ENCODE measurements around the gene CHRNA3. TPM values are rescaled to one million over a fixed set of nuclear protein-coding genes. Genes with fewer than 3 reads are reported as not detected.

CHRNA3 gene
- total RNA-seq, 1 experiment from 2014 or later = not detected

DNA sequence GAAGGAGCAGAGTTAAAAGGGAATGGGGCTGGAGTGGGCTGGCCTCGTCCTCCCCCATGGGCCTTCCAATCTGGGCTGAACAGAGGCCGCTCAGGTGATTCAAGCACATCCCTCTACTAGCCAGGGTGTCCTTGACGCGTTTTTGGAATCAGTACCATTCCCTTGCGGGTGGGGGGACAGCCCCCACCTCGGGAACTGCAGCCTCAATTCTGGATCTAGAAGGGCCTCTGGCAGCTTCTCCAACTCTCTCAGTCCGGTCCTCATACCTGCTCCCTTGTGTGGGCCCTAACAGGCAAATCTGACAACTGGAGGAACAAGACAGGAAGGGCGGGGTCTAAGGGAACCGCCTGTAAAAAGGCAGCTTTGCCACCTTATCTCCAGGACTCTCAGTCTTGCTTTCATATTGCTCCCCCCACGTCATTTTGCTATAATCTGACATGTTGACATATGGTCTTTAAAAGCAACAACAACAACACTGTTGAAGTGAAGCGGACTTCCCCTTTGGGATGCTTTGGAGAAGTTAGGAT is 21.0 kb upstream of the CHRNA3 start:
- Histone ChIP-seq H3K36me3 (ENCODE audit: control insufficient read depth in 1 of 2, insufficient read depth in 2 of 2, low read length in 2 of 2) (no peaks in the 10 kb centered on the region), H4K20me1 (ENCODE audit: insufficient read depth) (no peaks in the 10 kb centered on the region), H3K9me2 (ENCODE audit: insufficient read depth) (no peaks in the 10 kb centered on the region), H3K4me2 (ENCODE audit: low read length) (peak overlapping the region; percentile 64), H3K9me3 (ENCODE audit: control insufficient read depth in 1 of 2, insufficient read depth in 1 of 2, low read depth in 1 of 2, low read length in 2 of 2) (no peaks in the 10 kb centered on the region), H3K4me1 (ENCODE audit: control insufficient read depth in 1 of 2, insufficient read depth in 2 of 2, low read length in 2 of 2) (peaks cover 2 to 15% of the 10 kb centered on the region in 2 experiments; a peak in 2 of 4 replicates), H3K9ac (ENCODE audit: low read length) (no peak overlapping the region), H3K79me2 (ENCODE audit: insufficient read depth, low read length) (no peaks in the 10 kb centered on the region), H2AFZ (ENCODE audit: low read depth, low read length, poor library complexity, severe bottlenecking) (no peak overlapping the region), H3K27ac (ENCODE audit: low read depth, low read length) (no peak overlapping the region), H3K27me3 (ENCODE audit: insufficient read depth, low read length) (no peaks in the 10 kb centered on the region), H3K4me3 (replicated peaks in 1 of 2; ENCODE audit: low read depth in 1 of 2, low read length in 2 of 2) (no peak overlapping the region)
- intact Hi-C loops (cut with micrococcal nuclease) = no loop called here
- ChIA-PET POLR2A (no interaction called here), CTCF (no interaction called here), RAD21 (ENCODE audit: low non-redundant PET in 1 of 2, low total read pairs in 2 of 2, uncharacterized antibody in 2 of 2, unreplicated experiment in 2 of 2) (no interaction called here)
- ATAC-seq = no peak
- DNase-seq (ENCODE audit: low read depth, low spot score) = no peak
- TF ChIP-seq POLR2AphosphoS5 (IDR thresholded peaks at IDR 0.05; ENCODE audit: low read depth, low read length) = no peak
- no peak for TF ChIP-seq ELF1 (IDR thresholded peaks at IDR 0.05; ENCODE audit: borderline replicate concordance, low read depth)
- TF ChIP-seq RAD21 (IDR thresholded peaks at IDR 0.05; ENCODE audit: low read depth) = no peak
- TF ChIP-seq, protein P1, sequence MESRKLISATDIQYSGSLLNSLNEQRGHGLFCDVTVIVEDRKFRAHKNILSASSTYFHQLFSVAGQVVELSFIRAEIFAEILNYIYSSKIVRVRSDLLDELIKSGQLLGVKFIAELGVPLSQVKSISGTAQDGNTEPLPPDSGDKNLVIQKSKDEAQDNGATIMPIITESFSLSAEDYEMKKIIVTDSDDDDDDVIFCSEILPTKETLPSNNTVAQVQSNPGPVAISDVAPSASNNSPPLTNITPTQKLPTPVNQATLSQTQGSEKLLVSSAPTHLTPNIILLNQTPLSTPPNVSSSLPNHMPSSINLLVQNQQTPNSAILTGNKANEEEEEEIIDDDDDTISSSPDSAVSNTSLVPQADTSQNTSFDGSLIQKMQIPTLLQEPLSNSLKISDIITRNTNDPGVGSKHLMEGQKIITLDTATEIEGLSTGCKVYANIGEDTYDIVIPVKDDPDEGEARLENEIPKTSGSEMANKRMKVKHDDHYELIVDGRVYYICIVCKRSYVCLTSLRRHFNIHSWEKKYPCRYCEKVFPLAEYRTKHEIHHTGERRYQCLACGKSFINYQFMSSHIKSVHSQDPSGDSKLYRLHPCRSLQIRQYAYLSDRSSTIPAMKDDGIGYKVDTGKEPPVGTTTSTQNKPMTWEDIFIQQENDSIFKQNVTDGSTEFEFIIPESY (IDR thresholded peaks at IDR 0.05; ENCODE audit: extremely low read depth, insufficient replicate concordance, low read length) = no peak
- no peak for TF ChIP-seq SIN3A (IDR thresholded peaks at IDR 0.05; ENCODE audit: low read depth)
- no peak for TF ChIP-seq ZNF274 (IDR thresholded peaks at IDR 0.05; ENCODE audit: low read depth, low read length)
- TF ChIP-seq, protein P2, sequence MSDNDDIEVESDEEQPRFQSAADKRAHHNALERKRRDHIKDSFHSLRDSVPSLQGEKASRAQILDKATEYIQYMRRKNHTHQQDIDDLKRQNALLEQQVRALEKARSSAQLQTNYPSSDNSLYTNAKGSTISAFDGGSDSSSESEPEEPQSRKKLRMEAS (IDR thresholded peaks at IDR 0.05) = no peak
- TF ChIP-seq CEBPB (IDR thresholded peaks at IDR 0.05; ENCODE audit: low read depth) = no peak
- no peak for TF ChIP-seq SRF (IDR thresholded peaks at IDR 0.05; ENCODE audit: low read depth)
- TF ChIP-seq SP1 (IDR thresholded peaks at IDR 0.05; ENCODE audit: low read depth) = no peak
- BruUV-seq (replicated peaks) = no TSS peak

All from HCT116 (cell line).